Measurements from ENCODE around the gene PPBP. TPM values are rescaled to one million over a fixed set of nuclear protein-coding genes. Genes with fewer than 3 reads are reported as not detected.

Gene PPBP
- polyA plus RNA-seq, 1 donor (not counting 4 experiments of a cell fraction or from before 2014, with no cell fraction given): 0.42 TPM

DNA sequence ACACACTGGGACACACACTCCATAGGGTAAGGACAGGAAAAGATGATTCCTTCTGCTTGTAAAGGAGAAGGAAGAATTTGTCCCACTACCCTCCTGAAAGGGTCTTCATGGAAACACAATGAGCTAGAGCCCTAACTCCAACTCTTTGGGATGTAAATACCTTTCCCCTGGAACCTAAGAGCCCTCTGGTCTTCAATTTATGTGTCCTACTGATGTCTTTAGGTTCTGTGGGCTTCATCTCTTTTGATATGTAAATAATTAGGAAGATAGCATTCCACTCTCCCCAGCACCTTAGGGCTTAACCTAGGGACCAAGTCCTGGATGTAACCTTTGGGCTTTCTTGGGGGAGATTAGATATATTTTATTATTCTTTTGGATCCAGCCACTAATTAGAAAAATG, 44.4 kb downstream of the PPBP start:
- dilution Hi-C loops (cut with MboI; ENCODE audit: extremely low pct_ligation_motif_present, low sequenced_read_pairs): no loop called here
- Histone ChIP-seq H3K27ac (ENCODE audit: control insufficient read depth, insufficient read depth, low read length) (no peak overlapping the region), H3K9me3 (ENCODE audit: control insufficient read depth, low read depth, low read length) (no peaks in the 10 kb centered on the region), H3K79me2 (ENCODE audit: control insufficient read depth, insufficient read depth, low read length) (no peaks in the 10 kb centered on the region), H3K4me2 (ENCODE audit: control insufficient read depth, extremely low read depth, insufficient read depth, low read depth, low read length) (peak overlapping the region; percentile 75), H4K20me1 (ENCODE audit: control insufficient read depth, extremely low read depth, insufficient read depth, low read length) (no peaks in the 10 kb centered on the region), H3K4me3 (ENCODE audit: control insufficient read depth in 2 of 3, extremely low read depth in 1 of 3, insufficient read depth in 2 of 3, low read depth in 1 of 3, low read length in 3 of 3) (peak overlapping the region in 1 of 3 experiments; percentile 44), H3K9me1 (ENCODE audit: control insufficient read depth, extremely low read depth, insufficient read depth, low read length) (no peaks in the 10 kb centered on the region), H3K36me3 (ENCODE audit: control insufficient read depth in 2 of 2, extremely low read depth in 1 of 2, insufficient read depth in 2 of 2, low read length in 2 of 2) (no peaks in the 10 kb centered on the region), H3K9ac (ENCODE audit: control insufficient read depth, extremely low read depth, insufficient read depth, low read length) (no peak overlapping the region), H3K27me3 (ENCODE audit: control insufficient read depth, extremely low read depth, insufficient read depth, low read length) (peaks cover 3% of the 10 kb centered on the region), H2AFZ (ENCODE audit: control insufficient read depth, low read length) (no peak overlapping the region), H3K4me1 (ENCODE audit: control insufficient read depth, extremely low read depth, insufficient read depth, low read length) (peaks cover 5% of the 10 kb centered on the region)
- DNase-seq (ENCODE audit: low read depth, low spot score) (no peak), FAIRE-seq (no peak)
- TF ChIP-seq, protein P1, sequence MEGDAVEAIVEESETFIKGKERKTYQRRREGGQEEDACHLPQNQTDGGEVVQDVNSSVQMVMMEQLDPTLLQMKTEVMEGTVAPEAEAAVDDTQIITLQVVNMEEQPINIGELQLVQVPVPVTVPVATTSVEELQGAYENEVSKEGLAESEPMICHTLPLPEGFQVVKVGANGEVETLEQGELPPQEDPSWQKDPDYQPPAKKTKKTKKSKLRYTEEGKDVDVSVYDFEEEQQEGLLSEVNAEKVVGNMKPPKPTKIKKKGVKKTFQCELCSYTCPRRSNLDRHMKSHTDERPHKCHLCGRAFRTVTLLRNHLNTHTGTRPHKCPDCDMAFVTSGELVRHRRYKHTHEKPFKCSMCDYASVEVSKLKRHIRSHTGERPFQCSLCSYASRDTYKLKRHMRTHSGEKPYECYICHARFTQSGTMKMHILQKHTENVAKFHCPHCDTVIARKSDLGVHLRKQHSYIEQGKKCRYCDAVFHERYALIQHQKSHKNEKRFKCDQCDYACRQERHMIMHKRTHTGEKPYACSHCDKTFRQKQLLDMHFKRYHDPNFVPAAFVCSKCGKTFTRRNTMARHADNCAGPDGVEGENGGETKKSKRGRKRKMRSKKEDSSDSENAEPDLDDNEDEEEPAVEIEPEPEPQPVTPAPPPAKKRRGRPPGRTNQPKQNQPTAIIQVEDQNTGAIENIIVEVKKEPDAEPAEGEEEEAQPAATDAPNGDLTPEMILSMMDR (optimal IDR thresholded peaks at IDR 0.05 in 1 of 3, IDR thresholded peaks at IDR 0.05 in 1 of 3, conservative IDR thresholded peaks at IDR 0.05 in 1 of 3; ENCODE audit: extremely low read depth in 1 of 3, insufficient read depth in 2 of 3, low read length in 3 of 3): no peak
- TF ChIP-seq EZH2 (IDR thresholded peaks at IDR 0.05; ENCODE audit: low read length): no peak

DNA sequence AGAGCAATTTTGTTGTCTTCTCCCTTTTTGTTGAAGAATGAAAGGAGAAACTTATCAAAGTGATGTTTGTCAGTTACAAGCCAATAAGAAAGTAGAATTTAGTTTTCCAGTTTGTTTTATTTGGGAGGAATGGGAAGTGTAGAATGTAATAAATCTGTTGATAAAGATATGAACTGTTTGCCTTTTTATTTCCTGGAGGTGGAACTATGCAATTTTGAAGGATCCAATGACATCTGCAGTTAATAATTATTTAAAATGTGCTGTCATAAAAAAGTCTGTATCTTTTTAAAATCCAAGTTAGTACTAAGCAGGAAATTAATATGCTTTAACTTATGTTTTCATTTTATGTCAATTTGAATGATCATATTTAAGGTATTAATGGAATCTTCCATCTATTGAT, 51.0 kb downstream of the PPBP start:
- FAIRE-seq (no peak), DNase-seq (ENCODE audit: low read depth, low spot score) (no peak)
- Histone ChIP-seq H3K4me1 (ENCODE audit: control insufficient read depth, extremely low read depth, insufficient read depth, low read length) (no peaks in the 10 kb centered on the region), H3K9me3 (ENCODE audit: control insufficient read depth, low read depth, low read length) (no peaks in the 10 kb centered on the region), H3K4me3 (ENCODE audit: control insufficient read depth in 2 of 3, extremely low read depth in 1 of 3, insufficient read depth in 2 of 3, low read depth in 1 of 3, low read length in 3 of 3) (no peak overlapping the region), H3K27ac (ENCODE audit: control insufficient read depth, insufficient read depth, low read length) (no peak overlapping the region), H3K4me2 (ENCODE audit: control insufficient read depth, extremely low read depth, insufficient read depth, low read depth, low read length) (no peak overlapping the region), H3K36me3 (ENCODE audit: control insufficient read depth in 2 of 2, extremely low read depth in 1 of 2, insufficient read depth in 2 of 2, low read length in 2 of 2) (no peaks in the 10 kb centered on the region), H3K9me1 (ENCODE audit: control insufficient read depth, extremely low read depth, insufficient read depth, low read length) (no peaks in the 10 kb centered on the region), H2AFZ (ENCODE audit: control insufficient read depth, low read length) (no peak overlapping the region), H3K79me2 (ENCODE audit: control insufficient read depth, insufficient read depth, low read length) (no peaks in the 10 kb centered on the region), H4K20me1 (ENCODE audit: control insufficient read depth, extremely low read depth, insufficient read depth, low read length) (no peaks in the 10 kb centered on the region), H3K9ac (ENCODE audit: control insufficient read depth, extremely low read depth, insufficient read depth, low read length) (no peak overlapping the region), H3K27me3 (ENCODE audit: control insufficient read depth, extremely low read depth, insufficient read depth, low read length) (no peaks in the 10 kb centered on the region)
- dilution Hi-C loops (cut with MboI; ENCODE audit: extremely low pct_ligation_motif_present, low sequenced_read_pairs): no loop called here
- no peak for TF ChIP-seq EZH2 (IDR thresholded peaks at IDR 0.05; ENCODE audit: low read length)
- TF ChIP-seq, protein P1 (optimal IDR thresholded peaks at IDR 0.05 in 1 of 3, IDR thresholded peaks at IDR 0.05 in 1 of 3, conservative IDR thresholded peaks at IDR 0.05 in 1 of 3; ENCODE audit: extremely low read depth in 1 of 3, insufficient read depth in 2 of 3, low read length in 3 of 3): no peak

Small RNA genes within 50 kb of the gene (small RNA-seq; reads per million reads assigned to genes)
- 0 reads per million in 3 experiments for gene RN7SL218P (ENCODE audit: insufficient read length in 3 of 3, low read depth in 3 of 3, low replicate concordance in 1 of 3)

Other genes starting within 250 kb of the PPBP start
- gene CXCL8, start 247.6 kb downstream of the PPBP start, polyA plus RNA-seq: 2.7 to 65.4 TPM (median 23.4 TPM) in 3 replicates
- 0.08 to 0.29 TPM in 2 of 3 replicates, not detected in the other for gene CXCL6, start 151.5 kb downstream of the PPBP start, polyA plus RNA-seq
- gene PF4V1, start 134.9 kb downstream of the PPBP start, polyA plus RNA-seq: not detected in 3 replicates
- gene CXCL1, start 118.8 kb downstream of the PPBP start, polyA plus RNA-seq: 12.0 to 40.7 TPM (median 35.5 TPM) in 3 replicates
- 0.16 TPM in 1 of 3 replicates, not detected in the others for gene PF4, start 6.2 kb downstream of the PPBP start, polyA plus RNA-seq
- 0.39 to 1.5 TPM (median 0.76 TPM) in 3 replicates for gene CXCL5, start 10.5 kb upstream of the PPBP start, polyA plus RNA-seq
- gene CXCL3, start 50.5 kb upstream of the PPBP start, polyA plus RNA-seq: 2.9 to 10.8 TPM (median 6.3 TPM) in 3 replicates
- gene CXCL2, start 111.0 kb upstream of the PPBP start, polyA plus RNA-seq: 0.96 to 39.7 TPM (median 9.7 TPM) in 3 replicates
- 8.9 to 30.4 TPM (median 27.0 TPM) in 3 replicates for gene MTHFD2L, start 169.9 kb upstream of the PPBP start, polyA plus RNA-seq

All from keratinocyte (primary cell).